ENCODE measurements around the gene HSCB.

DNA sequence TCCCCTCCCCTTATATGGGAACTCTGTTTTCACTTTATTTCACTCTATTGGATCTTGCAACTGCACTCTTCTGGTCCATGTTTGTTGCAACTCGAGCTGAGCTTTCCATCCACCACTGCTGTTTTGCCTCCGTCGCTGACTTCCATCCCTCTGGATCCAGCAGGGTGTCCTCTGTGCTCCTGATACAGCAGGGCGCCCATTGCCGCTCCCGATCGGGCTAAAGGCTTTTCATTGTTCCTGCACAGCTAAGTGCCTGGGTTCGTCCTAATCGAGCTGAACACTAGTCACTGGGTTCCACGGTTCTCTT, 19.6 kb downstream of the HSCB start:
- TF ChIP-seq, protein P1, sequence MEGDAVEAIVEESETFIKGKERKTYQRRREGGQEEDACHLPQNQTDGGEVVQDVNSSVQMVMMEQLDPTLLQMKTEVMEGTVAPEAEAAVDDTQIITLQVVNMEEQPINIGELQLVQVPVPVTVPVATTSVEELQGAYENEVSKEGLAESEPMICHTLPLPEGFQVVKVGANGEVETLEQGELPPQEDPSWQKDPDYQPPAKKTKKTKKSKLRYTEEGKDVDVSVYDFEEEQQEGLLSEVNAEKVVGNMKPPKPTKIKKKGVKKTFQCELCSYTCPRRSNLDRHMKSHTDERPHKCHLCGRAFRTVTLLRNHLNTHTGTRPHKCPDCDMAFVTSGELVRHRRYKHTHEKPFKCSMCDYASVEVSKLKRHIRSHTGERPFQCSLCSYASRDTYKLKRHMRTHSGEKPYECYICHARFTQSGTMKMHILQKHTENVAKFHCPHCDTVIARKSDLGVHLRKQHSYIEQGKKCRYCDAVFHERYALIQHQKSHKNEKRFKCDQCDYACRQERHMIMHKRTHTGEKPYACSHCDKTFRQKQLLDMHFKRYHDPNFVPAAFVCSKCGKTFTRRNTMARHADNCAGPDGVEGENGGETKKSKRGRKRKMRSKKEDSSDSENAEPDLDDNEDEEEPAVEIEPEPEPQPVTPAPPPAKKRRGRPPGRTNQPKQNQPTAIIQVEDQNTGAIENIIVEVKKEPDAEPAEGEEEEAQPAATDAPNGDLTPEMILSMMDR (IDR thresholded peaks at IDR 0.05), result no peak
- TF ChIP-seq POLR2A (IDR thresholded peaks at IDR 0.05) (no peak), POLR2AphosphoS5 (IDR thresholded peaks at IDR 0.05) (no peak)

Measured in suprapubic skin (tissue), 4 donors.